Stimulated activated naive CD8-positive, alpha-beta T cell treated with anti-CD3 and anti-CD28 coated beads, Interleukin-15, Interleukin-2, amounts not matched to agents 100 ng/mL and 50 ng/mL, for 24 hours (primary cell): ENCODE results near the gene RMND5B.
"Not testable (repeated sequence)": the region's sequence is repeated elsewhere in the genome, so short reads cannot be mapped to it uniquely, and the experiment has no call there.

ENCODE experiments used
- H3K27ac Mint-ChIP-seq: one replicate; pipeline ENCODE4 v1.8.0; 2021; ENCODE audit warnings: mild to moderate bottlenecking, mixed read lengths
- H3K27me3 Mint-ChIP-seq: one replicate; pipeline ENCODE4 v1.8.0; 2021; ENCODE audit warnings: mixed read lengths
- H3K36me3 Mint-ChIP-seq: one replicate; pipeline ENCODE4 v1.8.0; 2021; ENCODE audit warnings: low read depth, mixed read lengths
- H3K4me1 Mint-ChIP-seq: one replicate; pipeline ENCODE4 v1.8.0; 2021; ENCODE audit warnings: low read depth, mixed read lengths
- H3K4me3 Mint-ChIP-seq: one replicate; pipeline ENCODE4 v1.8.0; 2021; ENCODE audit warnings: mild to moderate bottlenecking, mixed read lengths
- H3K9me3 Mint-ChIP-seq: one replicate; pipeline ENCODE4 v1.8.0; 2021; ENCODE audit warnings: mixed read lengths

Gene RMND5B, protein sequence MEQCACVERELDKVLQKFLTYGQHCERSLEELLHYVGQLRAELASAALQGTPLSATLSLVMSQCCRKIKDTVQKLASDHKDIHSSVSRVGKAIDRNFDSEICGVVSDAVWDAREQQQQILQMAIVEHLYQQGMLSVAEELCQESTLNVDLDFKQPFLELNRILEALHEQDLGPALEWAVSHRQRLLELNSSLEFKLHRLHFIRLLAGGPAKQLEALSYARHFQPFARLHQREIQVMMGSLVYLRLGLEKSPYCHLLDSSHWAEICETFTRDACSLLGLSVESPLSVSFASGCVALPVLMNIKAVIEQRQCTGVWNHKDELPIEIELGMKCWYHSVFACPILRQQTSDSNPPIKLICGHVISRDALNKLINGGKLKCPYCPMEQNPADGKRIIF

DNA sequence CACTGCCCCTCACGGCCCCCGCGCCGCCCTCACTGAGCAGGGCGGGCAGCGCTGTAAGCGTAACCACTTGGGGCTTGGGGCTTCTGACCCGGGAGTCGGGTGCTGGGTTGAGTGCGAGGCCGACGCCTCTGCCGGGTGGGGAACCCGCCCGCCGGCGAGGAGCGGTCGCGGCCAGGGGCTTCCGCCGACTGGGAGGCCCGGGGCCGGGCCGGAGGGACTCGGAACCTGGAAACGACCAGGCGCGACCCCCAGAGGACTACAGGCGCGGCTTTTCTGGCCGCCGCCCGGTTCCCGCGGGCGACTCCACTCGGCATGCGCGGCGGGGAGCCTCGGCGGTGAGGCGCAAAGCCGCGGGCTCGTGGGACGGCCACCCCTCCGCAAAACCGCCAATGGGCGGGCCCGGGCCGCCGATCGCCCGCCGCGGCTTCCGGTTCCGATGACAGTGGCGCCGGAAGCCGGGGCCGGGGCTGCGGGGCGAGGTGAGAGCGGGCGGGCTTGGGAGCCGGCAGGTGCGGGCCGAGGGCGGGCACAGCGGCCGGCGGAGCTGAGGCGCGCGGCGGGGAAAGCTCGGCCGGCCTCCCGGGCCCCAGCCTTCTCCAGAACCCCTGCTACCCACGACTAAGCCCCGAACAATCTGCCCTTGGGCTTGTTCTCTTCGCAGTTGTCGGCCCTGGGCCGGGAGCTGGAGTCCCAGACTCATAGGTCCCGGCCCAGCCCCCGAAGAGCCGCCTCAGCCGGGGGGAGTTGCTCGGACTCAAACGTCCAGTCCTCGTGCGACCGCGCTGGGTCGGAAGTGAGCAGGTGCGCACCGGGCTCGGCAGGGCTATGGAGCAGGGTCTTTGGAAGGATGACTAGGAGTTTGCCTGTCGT is at the start of gene RMND5B:
Gene RMND5B (plus strand): TSS at position 439 of the 870 bp plus-strand sequence. CDS start 7,106 bp downstream, outside the sequence.
- Mint-ChIP-seq H3K4me1 (peaks cover 20% of the 10 kb centered on the region), H3K27me3 (no peaks in the 10 kb centered on the region), H3K27ac (peak within 1 kb of the TSS; percentile 83), H3K4me3 (peak within 1 kb of the TSS; percentile 91), H3K9me3 (no peaks in the 10 kb centered on the region), H3K36me3 (peaks cover 30% of the 10 kb centered on the region)

- Mint-ChIP-seq H3K27ac (no peak overlapping the region), H3K4me1 (no peaks in the 10 kb centered on the region), H3K9me3 (no peaks in the 10 kb centered on the region), H3K27me3 (peaks cover 5% of the 10 kb centered on the region), H3K4me3 (no peak overlapping the region), H3K36me3 (no peaks in the 10 kb centered on the region)
These were observed 49.1 kb upstream of the RMND5B start for GRCh38 chr5:178081571-178082243.

GRCh38 chr5:178083922-178084321 is 46.9 kb upstream of the RMND5B start:
- no peaks in the 10 kb centered on the region for H3K36me3 Mint-ChIP-seq
- no peaks in the 10 kb centered on the region for H3K9me3 Mint-ChIP-seq
- peaks cover 5% of the 10 kb centered on the region for H3K27me3 Mint-ChIP-seq
- no peak overlapping the region for H3K27ac Mint-ChIP-seq
- H3K4me1 Mint-ChIP-seq, result no peaks in the 10 kb centered on the region
- H3K4me3 Mint-ChIP-seq, result no peak overlapping the region

- H3K27ac Mint-ChIP-seq, result no peak overlapping the region
- H3K36me3 Mint-ChIP-seq, result no peaks in the 10 kb centered on the region
- H3K4me3 Mint-ChIP-seq, result no peak overlapping the region
- no peaks in the 10 kb centered on the region for H3K4me1 Mint-ChIP-seq
- no peaks in the 10 kb centered on the region for H3K9me3 Mint-ChIP-seq
- H3K27me3 Mint-ChIP-seq, result peaks cover 5% of the 10 kb centered on the region
These were observed 45.5 kb upstream of the RMND5B start for GRCh38 chr5:178085316-178085715.

DNA sequence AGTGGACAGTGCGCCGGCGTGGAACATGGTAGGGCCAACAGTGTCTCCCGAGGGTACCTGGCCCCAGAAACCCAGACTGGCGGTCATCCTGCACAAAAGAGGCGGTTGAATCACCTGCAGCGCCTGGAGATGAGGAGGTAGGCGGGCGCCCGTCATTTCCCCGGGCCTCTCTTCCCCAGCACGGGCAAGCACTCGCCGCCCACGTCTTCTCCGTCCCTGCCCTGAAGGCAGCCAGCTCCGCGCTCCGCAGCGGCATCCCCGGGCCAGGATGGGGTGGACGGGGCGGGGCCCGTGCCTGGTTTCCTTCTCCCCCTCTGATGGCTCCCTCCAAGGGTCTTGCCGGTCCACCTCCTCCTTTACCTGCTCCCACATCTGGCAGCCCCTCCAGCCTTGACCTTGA is 44.5 kb upstream of the RMND5B start:
- H3K36me3 Mint-ChIP-seq, result no peaks in the 10 kb centered on the region
- no peak overlapping the region for H3K27ac Mint-ChIP-seq
- peaks cover 5% of the 10 kb centered on the region for H3K27me3 Mint-ChIP-seq
- no peak overlapping the region for H3K4me3 Mint-ChIP-seq
- no peaks in the 10 kb centered on the region for H3K4me1 Mint-ChIP-seq
- H3K9me3 Mint-ChIP-seq, result no peaks in the 10 kb centered on the region

DNA sequence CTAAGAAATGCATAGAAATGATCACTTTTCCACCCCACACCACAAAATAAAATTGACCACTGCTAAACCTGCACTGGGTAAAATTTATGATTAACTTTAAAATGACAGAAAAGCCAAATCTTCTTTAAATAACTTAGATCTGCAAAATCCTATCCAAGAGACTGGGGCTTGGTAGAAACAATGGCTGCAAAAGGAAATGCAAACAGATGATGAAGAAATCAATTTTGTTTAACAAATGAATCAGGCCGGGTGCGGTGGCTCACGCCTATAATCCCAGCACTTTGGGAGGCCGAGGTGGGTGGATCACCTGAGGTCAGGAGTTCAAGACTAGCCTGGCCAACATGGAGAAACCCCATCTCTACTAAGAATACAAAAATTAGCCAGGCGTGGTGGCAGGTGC is 43.6 kb upstream of the RMND5B start:
- H3K36me3 Mint-ChIP-seq, H3K9me3 Mint-ChIP-seq, H3K27me3 Mint-ChIP-seq, H3K4me3 Mint-ChIP-seq, H3K27ac Mint-ChIP-seq, H3K4me1 Mint-ChIP-seq: not testable (repeated sequence)

GRCh38 chr5:178090856-178091255 is 40.0 kb upstream of the RMND5B start:
- H3K27me3 Mint-ChIP-seq, result no peaks in the 10 kb centered on the region
- H3K9me3 Mint-ChIP-seq, result no peaks in the 10 kb centered on the region
- H3K4me3 Mint-ChIP-seq, result no peak overlapping the region
- peaks cover 19% of the 10 kb centered on the region for H3K4me1 Mint-ChIP-seq
- H3K27ac Mint-ChIP-seq, result no peak overlapping the region
- no peaks in the 10 kb centered on the region for H3K36me3 Mint-ChIP-seq

- Mint-ChIP-seq H3K9me3 (no peaks in the 10 kb centered on the region), H3K27me3 (no peaks in the 10 kb centered on the region), H3K27ac (no peak overlapping the region), H3K36me3 (no peaks in the 10 kb centered on the region), H3K4me3 (no peak overlapping the region), H3K4me1 (peaks cover 19% of the 10 kb centered on the region)
These were observed 37.7 kb upstream of the RMND5B start for GRCh38 chr5:178093134-178093533.

GRCh38 chr5:178094345-178094744 is 36.5 kb upstream of the RMND5B start:
- Mint-ChIP-seq H3K27ac (no peak overlapping the region), H3K4me1 (peaks cover 19% of the 10 kb centered on the region), H3K27me3 (no peaks in the 10 kb centered on the region), H3K9me3 (no peaks in the 10 kb centered on the region), H3K4me3 (no peak overlapping the region), H3K36me3 (no peaks in the 10 kb centered on the region)

GRCh38 chr5:178098685-178099084 is 32.1 kb upstream of the RMND5B start:
- H3K4me3 Mint-ChIP-seq, result no peak overlapping the region
- H3K9me3 Mint-ChIP-seq, result no peaks in the 10 kb centered on the region
- peaks cover 12% of the 10 kb centered on the region for H3K4me1 Mint-ChIP-seq
- no peaks in the 10 kb centered on the region for H3K27me3 Mint-ChIP-seq
- H3K27ac Mint-ChIP-seq, result no peak overlapping the region
- H3K36me3 Mint-ChIP-seq, result no peaks in the 10 kb centered on the region

GRCh38 chr5:178103612-178104011 is 27.2 kb upstream of the RMND5B start:
- Mint-ChIP-seq H3K27ac (no peak overlapping the region), H3K27me3 (no peaks in the 10 kb centered on the region), H3K4me1 (peaks cover 17% of the 10 kb centered on the region), H3K9me3 (no peaks in the 10 kb centered on the region), H3K4me3 (no peak overlapping the region), H3K36me3 (no peaks in the 10 kb centered on the region)

- Mint-ChIP-seq H3K4me3 (no peak overlapping the region), H3K9me3 (no peaks in the 10 kb centered on the region), H3K27ac (peak overlapping the region; percentile 74), H3K27me3 (no peaks in the 10 kb centered on the region), H3K36me3 (no peaks in the 10 kb centered on the region), H3K4me1 (peaks cover 22% of the 10 kb centered on the region)
These were observed 26.3 kb upstream of the RMND5B start for GRCh38 chr5:178104492-178104891.

- Mint-ChIP-seq H3K4me1 (peaks cover 22% of the 10 kb centered on the region), H3K9me3 (no peaks in the 10 kb centered on the region), H3K27me3 (no peaks in the 10 kb centered on the region), H3K27ac (no peak overlapping the region), H3K4me3 (no peak overlapping the region), H3K36me3 (no peaks in the 10 kb centered on the region)
These were observed 24.7 kb upstream of the RMND5B start for GRCh38 chr5:178106086-178106485.

DNA sequence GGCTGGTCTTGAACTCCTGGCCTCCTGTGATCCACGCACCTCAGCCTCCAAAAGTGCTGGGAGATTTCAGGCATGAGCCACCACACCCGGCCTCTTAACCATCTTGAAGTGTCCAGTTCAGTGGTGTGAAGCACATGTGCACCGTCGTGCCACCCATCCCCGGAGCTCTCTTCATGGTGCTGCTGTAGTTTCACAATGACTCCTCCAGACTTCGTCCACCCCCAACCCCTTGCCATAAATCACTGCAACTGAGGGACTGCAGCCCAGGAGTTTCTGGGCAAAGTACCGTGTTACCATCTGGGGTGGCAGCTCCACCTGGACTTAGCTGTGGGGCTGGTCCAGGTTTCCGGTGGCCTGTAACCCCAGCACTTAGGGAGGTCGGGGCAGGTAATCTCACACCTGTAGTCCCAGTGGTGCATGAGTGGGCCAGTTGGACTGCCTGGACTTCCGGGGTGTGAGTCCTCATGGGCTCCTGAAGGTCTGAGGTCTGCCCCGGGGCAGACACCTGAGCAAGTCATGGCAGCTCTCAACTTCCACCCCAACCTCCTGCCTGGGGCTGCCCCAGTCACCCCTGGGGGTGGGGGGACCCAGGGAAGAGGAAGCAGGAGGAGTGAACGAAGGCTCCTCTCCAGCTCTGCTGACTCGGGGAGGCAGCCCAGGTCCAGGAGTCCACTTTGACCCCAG is 24.1 kb upstream of the RMND5B start:
- Mint-ChIP-seq H3K27me3 (no peaks in the 10 kb centered on the region), H3K4me3 (no peak overlapping the region), H3K36me3 (no peaks in the 10 kb centered on the region), H3K4me1 (peaks cover 22% of the 10 kb centered on the region), H3K27ac (no peak overlapping the region), H3K9me3 (no peaks in the 10 kb centered on the region)
